Mucosa of descending colon (tissue), 3 donors: ENCODE results near the gene AGO3. TPM values are rescaled to one million over a fixed set of nuclear protein-coding genes. Genes with fewer than 3 reads are reported as not detected.

Experiments used
- ATAC-seq: fragments of 200-7000 bp; cut with Tn5 transposase; one replicate; pipeline ENCODE4 v1.9.1; 2020; ENCODE audit warnings: mild to moderate bottlenecking, moderate library complexity
- DNase-seq, 3 donors: peaks; one replicate each; pipeline ENCODE4 v3.0.0-alpha.2; 2020
- H3K36me3 ChIP-seq: fragments of 200-600 bp; one replicate; pipeline ENCODE4 v1.8.0; 2021; ENCODE audit warnings: low read depth, mild to moderate bottlenecking
- H3K4me1 ChIP-seq: fragments of 200-600 bp; one replicate; pipeline ENCODE4 v1.8.0; 2021; ENCODE audit warnings: low read depth, mild to moderate bottlenecking
- H3K4me3 ChIP-seq: fragments of 200-600 bp; one replicate; pipeline ENCODE4 v1.8.0; 2021; ENCODE audit warnings: mild to moderate bottlenecking
- H3K9me3 ChIP-seq: fragments of 200-600 bp; one replicate; pipeline ENCODE4 v1.8.0; 2021; ENCODE audit warnings: mild to moderate bottlenecking
- CTCF ChIP-seq: fragments of 200-600 bp; IDR thresholded peaks from one replicate; pipeline ENCODE4 v1.8.0; 2022; ENCODE audit warnings: antibody characterized with exemption, mild to moderate bottlenecking
- intact Hi-C, 2 donors: fragments of 100-400 bp; cut with DNase I in 1 of 2; cut with micrococcal nuclease in 1 of 2; formaldehyde crosslinking; loops; one replicate each; pipeline versions ENCODE4 v1.11.0 to v1.11.1; 2022; cut with DNase I, micrococcal nuclease
- total RNA-seq, 3 donors: library from RNA; stranded (reverse); fragmentation: NEBNext Ultra II Directional in 2 of 3; extraction: Animal tissue kit (Norgen Biotek cat#: 25700) in 2 of 3; gene quantifications; one replicate each; pipeline versions ENCODE4 v1.2.1 to v1.2.4, GENCODE V29; 2021 to 2023
- donor health status: DM: no; HTN: no; CAD: no; lungs with moderate emphysema.
- donor health status: DM: no; HTN: no; CAD: no.
- donor health status: DM: no; HTN: yes; CAD: no.

AGO3 gene
- total RNA-seq, 3 donors from 2014 or later = 16.6 to 34.5 (median 16.9) TPM

DNA sequence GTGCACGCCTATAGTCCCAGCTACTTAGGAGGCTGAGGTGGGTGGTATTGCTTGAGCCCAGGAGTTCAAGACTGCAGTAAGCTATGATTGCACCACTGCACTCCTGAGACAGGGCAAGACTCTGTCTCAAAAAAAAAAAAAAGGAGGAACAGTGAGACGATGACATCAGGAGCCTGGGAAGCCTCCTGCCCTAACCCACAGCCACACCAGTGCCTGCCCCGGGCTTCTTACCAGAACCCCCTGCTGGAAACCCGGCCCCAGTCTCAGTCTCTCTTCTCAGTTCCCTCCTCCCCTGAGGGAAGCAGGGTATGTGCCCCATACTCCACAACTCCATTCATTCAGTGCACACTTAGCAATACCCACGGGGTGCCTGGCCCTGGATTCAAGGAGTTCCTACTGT, 185.0 kb downstream of the AGO3 start:
- Histone ChIP-seq H3K9me3 (no peaks in the 10 kb centered on the region), H3K4me1 (no peaks in the 10 kb centered on the region), H3K4me3 (no peak overlapping the region), H3K36me3 (no peaks in the 10 kb centered on the region)
- ATAC-seq = no peak
- no peak for TF ChIP-seq CTCF
- DNase-seq = no peak
- intact Hi-C loops = no loop called here

- no peaks in the 10 kb centered on the region for H3K9me3 ChIP-seq
- H3K4me1 ChIP-seq = no peaks in the 10 kb centered on the region
- no peak overlapping the region for H3K4me3 ChIP-seq
- TF ChIP-seq CTCF = no peak
- ATAC-seq (no peak), DNase-seq (no peak)
- no peaks in the 10 kb centered on the region for H3K36me3 ChIP-seq
- intact Hi-C loops = no loop called here
These were observed 186.0 kb downstream of the AGO3 start for GRCh38 chr1:36116901-36117300.

DNA sequence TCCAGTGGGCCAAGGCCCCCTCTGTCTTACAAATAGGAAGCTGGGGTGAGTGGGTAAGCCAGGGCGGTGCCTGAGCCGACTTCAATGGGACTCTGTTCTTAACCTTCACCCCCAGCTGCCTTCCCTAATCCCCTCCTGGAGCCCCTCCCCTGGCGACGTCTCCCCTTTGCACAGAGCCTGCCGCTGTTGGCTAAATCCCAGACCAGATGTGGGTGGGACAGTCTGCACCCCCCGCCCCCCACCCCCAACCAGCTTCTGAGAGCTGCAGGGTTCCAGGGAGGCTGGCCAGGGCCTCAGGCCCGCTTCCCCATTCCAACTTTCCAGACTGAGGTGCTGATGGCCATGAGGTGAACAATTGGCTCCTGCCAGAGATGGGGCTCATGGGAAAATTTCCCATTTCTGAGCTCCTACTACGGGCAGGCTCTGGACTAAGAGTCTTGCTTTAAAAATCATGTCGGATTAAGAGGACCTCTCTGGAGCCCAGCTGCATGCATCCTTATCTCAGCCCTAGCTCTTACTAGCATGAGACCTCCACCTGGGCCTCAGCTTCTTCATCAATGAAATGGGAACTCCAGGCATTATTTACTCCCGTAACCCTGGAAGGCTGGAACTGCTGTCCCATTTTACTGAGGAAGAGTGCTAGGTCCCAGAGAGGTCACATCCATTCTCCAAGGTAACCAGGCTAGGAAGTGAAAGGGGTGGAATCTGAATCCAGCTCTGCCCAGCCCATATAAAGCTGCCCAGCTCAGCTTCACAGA, 187.7 kb downstream of the AGO3 start:
- Histone ChIP-seq H3K4me1 (peaks cover under 1% of the 10 kb centered on the region), H3K4me3 (no peak overlapping the region), H3K36me3 (no peaks in the 10 kb centered on the region), H3K9me3 (no peaks in the 10 kb centered on the region)
- ATAC-seq (no peak), DNase-seq (no peak)
- intact Hi-C loops = no loop called here
- no peak for TF ChIP-seq CTCF

DNA sequence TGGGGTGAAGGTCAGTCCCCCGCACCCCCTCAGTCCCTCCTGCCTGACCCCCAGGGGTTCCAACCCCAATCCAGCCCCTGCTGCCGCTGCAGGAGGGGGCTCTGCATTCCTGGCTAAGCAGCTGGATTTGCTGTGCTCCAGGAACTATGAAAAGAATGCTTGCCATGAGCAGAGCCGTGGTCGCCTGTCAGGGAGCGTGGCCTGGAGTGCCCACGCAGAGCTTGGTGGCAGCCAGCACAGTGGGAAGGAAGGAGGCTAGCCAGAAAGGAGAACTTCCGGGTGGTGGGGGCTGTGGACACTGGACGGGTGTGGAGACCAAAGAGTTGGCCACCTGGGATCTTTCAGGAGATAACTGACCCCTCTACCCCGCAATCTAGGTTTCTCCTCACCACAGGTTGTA, 188.6 kb downstream of the AGO3 start:
- intact Hi-C loops = no loop called here
- H3K4me3 ChIP-seq = no peak overlapping the region
- TF ChIP-seq CTCF = no peak
- peaks cover 3% of the 10 kb centered on the region for H3K4me1 ChIP-seq
- no peak for DNase-seq
- no peaks in the 10 kb centered on the region for H3K9me3 ChIP-seq
- H3K36me3 ChIP-seq = no peaks in the 10 kb centered on the region
- no peak for ATAC-seq

Other genes with a start within 250 kb of the AGO3 start
- 10 to 100 TPM in 1 of 3 donors, 1 to 10 TPM in 1, under 1 TPM in 1; 0.87 to 23.1 (median 3.9) TPM for gene C1orf216, start 212.2 kb upstream of the AGO3 start, total RNA-seq
- gene CLSPN, start 161.1 kb upstream of the AGO3 start, total RNA-seq = 1 to 10 TPM; 1.4 to 8.6 (median 2.3) TPM
- gene AGO4, start 123.1 kb upstream of the AGO3 start, total RNA-seq = 10 to 100 TPM in 2 of 3 donors, 1 to 10 TPM in 1; 9.9 to 20.0 (median 18.2) TPM
- 10 to 100 TPM; 28.6 to 32.0 (median 29.4) TPM for gene AGO1, start 47.9 kb upstream of the AGO3 start, total RNA-seq
- gene TEKT2, start 153.0 kb downstream of the AGO3 start, total RNA-seq = under 1 TPM in 2 of 3 donors, not detected in 1; 0.19 to 0.32 TPM
- gene ADPRS, start 157.8 kb downstream of the AGO3 start, total RNA-seq = 10 to 100 TPM; 17.8 to 24.5 (median 18.0) TPM
- gene COL8A2, start 194.1 kb downstream of the AGO3 start, total RNA-seq = 1 to 10 TPM in 2 of 3 donors, under 1 TPM in 1; 0.58 to 4.5 (median 1.5) TPM
- 10 to 100 TPM; 55.7 to 86.6 (median 57.7) TPM for gene TRAPPC3, start 218.4 kb downstream of the AGO3 start, total RNA-seq
- gene MAP7D1, start 225.1 kb downstream of the AGO3 start, total RNA-seq = 100 to 1,000 TPM in 1 of 3 donors, 10 to 100 TPM in 2; 41.5 to 161 (median 61.9) TPM